Heart left ventricle (tissue), 16 donors: Measurements from ENCODE around the gene EHBP1L1. TPM values are rescaled to one million over a fixed set of nuclear protein-coding genes. Genes with fewer than 3 reads are reported as not detected.

ENCODE experiments used
- ATAC-seq, 4 donors: fragments of 200-7000 bp; cut with Tn5 transposase; one replicate each; pipeline ENCODE4 v1.9.1; 2020 to 2022; ENCODE audit warnings: moderate library complexity in 4 of 4, mild to moderate bottlenecking in 3 of 4, moderate number of reproducible peaks in 1 of 4
- DNase-seq, 5 donors: peaks; one replicate each; pipeline ENCODE4 v3.0.0-alpha.2; 2020
- H3K27ac ChIP-seq, 12 donors: fragments of 200-600 bp; sonication (generic) in 4 of 12; one replicate each; pipeline versions ENCODE4 v1.5.0 to v1.8.0; 2016 to 2022; ENCODE audit warnings: mild to moderate bottlenecking in 2 of 12
- H3K27me3 ChIP-seq, 9 donors: fragments of 200-600 bp; sonication (generic) in 2 of 9; one replicate each; pipeline versions ENCODE4 v1.5.1 to v1.8.0; 2016 to 2022; ENCODE audit warnings: mild to moderate bottlenecking in 3 of 9
- H3K36me3 ChIP-seq, 9 donors: fragments of 200-600 bp; sonication (generic) in 2 of 9; one replicate each; pipeline versions ENCODE4 v1.5.0 to v1.8.0; 2018 to 2022; ENCODE audit warnings: mild to moderate bottlenecking in 2 of 9
- H3K4me1 ChIP-seq, 12 donors: fragments of 200-600 bp; sonication (generic) in 4 of 12; one replicate each; pipeline versions ENCODE4 v1.5.0 to v1.8.0; 2016 to 2022; ENCODE audit warnings: mild to moderate bottlenecking in 3 of 12
- H3K4me3 ChIP-seq, 12 donors: fragments of 200-600 bp; sonication (generic) in 4 of 12; one replicate each; pipeline versions ENCODE4 v1.5.0 to v1.8.0; 2017 to 2022; ENCODE audit warnings: mild to moderate bottlenecking in 9 of 12, moderate library complexity in 4 of 12
- H3K9me3 ChIP-seq, 12 donors: fragments of 200-600 bp; sonication (generic) in 4 of 12; one replicate each; pipeline versions ENCODE4 v1.5.0 to v1.8.0; 2016 to 2022; ENCODE audit warnings: mild to moderate bottlenecking in 1 of 12
- CTCF ChIP-seq, 12 donors: fragments of 200-600 bp; sonication (generic) in 4 of 12; IDR thresholded peaks; one replicate each; pipeline versions ENCODE4 v1.5.0 to v1.8.0; 2018 to 2022; ENCODE audit warnings: antibody characterized with exemption in 12 of 12, mild to moderate bottlenecking in 5 of 12
- POLR2A ChIP-seq, 2 donors: fragments of 450-650 bp; IDR thresholded peaks; one replicate each; pipeline ENCODE4 v1.6.1; 2017; ENCODE audit warnings: antibody characterized with exemption in 2 of 2, mild to moderate bottlenecking in 2 of 2, moderate library complexity in 2 of 2
- WGBS, 4 donors: extraction: QIAGEN DNeasy Blood & Tissue Kit in 2 of 4; methylation state at CpG; one replicate each; pipeline versions ENCODE4 v1.1.5 to v1.1.7; 2013 to 2018; 5-methylcytosine and 5-hydroxymethylcytosine counted together
- intact Hi-C, 10 donors: fragments of 100-400 bp; cut with DNase I; formaldehyde crosslinking; loops; one replicate each; pipeline versions ENCODE4 v1.11.1 to v1.14.2; 2022
- polyA plus RNA-seq, 2 donors: library from polyadenylated mRNA; stranded (reverse); fragments of 200-250 nt; gene quantifications; one replicate each; pipeline ENCODE4 v1.2.3, GENCODE V29; 2013
- total RNA-seq, 9 donors: library from RNA; depleted of rRNA in 2 of 9; stranded (reverse); fragments of >200 nt in 2 of 9; fragmentation: NEBNext Ultra II Directional in 3 of 9; extraction: Animal tissue kit (Norgen Biotek cat#: 25700) in 3 of 9; gene quantifications; one replicate each; pipeline versions ENCODE4 v1.1.0 to v1.2.4, GENCODE V29; 2016 to 2023
- donor health status: ischemic (EF 13 %, LVEDD 7.1; RV severe dilation, severe dysfunction).
- donor health status: healthy with polysubstance abuse.
- donor health status: DM: no; HTN: yes; CAD: no.
- donor health status: DM: no; HTN: no; CAD: no.
- donor health status: ischemic (EF 25% LVEDD 6.9; RV normal size, moderate dysfunction).
- donor health status: ischemic (EF 25% LVEDD 5.7; RV mildly dilated, moderate dysfunction).
- donor health status: healthy.
- donor health status: DM: yes; HTN: yes; CAD: no.
- donor health status: ischemic (EF 35%, LVEDD 5.7; RV mildly dilated, moderate dysfunction).
- donor health status: nonischemic (EF 11% LVEDD 7.7; RV severe dilation, severe dysfunction).
- donor health status: DM: yes; HTN: yes; CAD: no.
- donor health status: PGD.
- donor health status: ischemic (EF 29% LVEDD 5.4; RV normal size, mild dysfunction).
- donor health status: nonischemic (EF 23%, LVEDD 6.1; RV moderate dilation, normal function).

EHBP1L1 gene
- total and polyA plus RNA-seq, 11 donors: 37.4 to 144 (median 79.0) TPM

- Histone ChIP-seq H3K4me3 (peak overlapping the region in 4 of 12 donors; percentile 91 to 97 (median 96)), H3K9me3 (no peaks in the 10 kb centered on the region), H3K4me1 (peaks cover 4 to 89% (median 56%) of the 10 kb centered on the region in 12 donors), H3K36me3 (peaks cover 0 to 76% (median 53%) of the 10 kb centered on the region in 9 donors), H3K27ac (peak overlapping the region in 10 of 12 donors; percentile 1 to 99 (median 97)), H3K27me3 (no peaks in the 10 kb centered on the region)
- DNase-seq (no peak), ATAC-seq (no peak)
- TF ChIP-seq POLR2A (IDR thresholded peaks at IDR 0.05): no peak
- TF ChIP-seq CTCF (IDR thresholded peaks at IDR 0.05): no peak
- WGBS, 4 donors: 70 to 81% (median 74%) methylated on average over 4 to 5 of the region's 5 CpGs
- intact Hi-C loops: loop anchor here in 5 of 10 donors (5.0 to 10.0 kb wide), 4 partner anchors 32 to 165 kb away; partner anchors contain the start of genes EHBP1L1 (in 3 of the 5), FAM89B (in 1 of the 5), KAT5 (in 1 of the 5) and ZNRD2 (in 1 of the 5)
Measured at GRCh38 chr11:65609665-65610064, 33.8 kb downstream of the EHBP1L1 start.

- H3K36me3 ChIP-seq: peaks cover 0 to 69% (median 45%) of the 10 kb centered on the region in 9 donors
- TF ChIP-seq CTCF (IDR thresholded peaks at IDR 0.05): no peak
- TF ChIP-seq POLR2A (IDR thresholded peaks at IDR 0.05): no peak
- WGBS, 4 donors: 45 to 56% (median 54%) methylated on average over 6 of the region's 6 CpGs
- H3K27me3 ChIP-seq: no peaks in the 10 kb centered on the region
- no peak for DNase-seq
- intact Hi-C loops: loop anchor here in 5 of 10 donors (5.0 to 10.0 kb wide), 4 partner anchors 33 to 164 kb away; partner anchors contain the start of genes EHBP1L1 (in 3 of the 5), FAM89B (in 1 of the 5), KAT5 (in 1 of the 5) and ZNRD2 (in 1 of the 5)
- peak overlapping the region in 11 of 12 donors; percentile 14 to 100 (median 96) for H3K4me3 ChIP-seq
- peak overlapping the region; percentile 93 to 99 (median 97) for H3K27ac ChIP-seq
- H3K4me1 ChIP-seq: peaks cover 4 to 90% (median 56%) of the 10 kb centered on the region in 12 donors
- ATAC-seq: no peak
- H3K9me3 ChIP-seq: no peaks in the 10 kb centered on the region
Measured at GRCh38 chr11:65610404-65610803, 34.6 kb downstream of the EHBP1L1 start.

- WGBS, 4 donors: 37 to 54% (median 39%) methylated on average over 8 to 10 of the region's 10 CpGs
Measured at GRCh38 chr11:65611028-65611757, 35.3 kb downstream of the EHBP1L1 start.

More at GRCh38 chr11:65611028-65611757, 35.3 kb downstream of the EHBP1L1 start:
- peaks cover 4 to 86% (median 55%) of the 10 kb centered on the region in 12 donors for H3K4me1 ChIP-seq
- intact Hi-C loops: loop anchor here in 5 of 10 donors (5.0 to 10.0 kb wide), 4 partner anchors 34 to 164 kb away; partner anchors contain the start of genes EHBP1L1 (in 3 of the 5), FAM89B (in 1 of the 5), KAT5 (in 1 of the 5) and ZNRD2 (in 1 of the 5)
- peak overlapping the region in 11 of 12 donors; percentile 64 to 100 (median 96) for H3K4me3 ChIP-seq
- peaks cover 0 to 61% (median 37%) of the 10 kb centered on the region in 9 donors for H3K36me3 ChIP-seq
- no peaks in the 10 kb centered on the region for H3K27me3 ChIP-seq
- peak in 1 of 4 donors; percentile 18 for ATAC-seq
- H3K27ac ChIP-seq: peak overlapping the region; percentile 93 to 99 (median 97)
- H3K9me3 ChIP-seq: no peaks in the 10 kb centered on the region
- peak; percentile 75 to 86 (median 84) for DNase-seq
- TF ChIP-seq CTCF (IDR thresholded peaks at IDR 0.05) (no peak), POLR2A (IDR thresholded peaks at IDR 0.05) (peak in 1 of 2 donors; percentile 15)
